Endothelial cell of umbilical vein (primary cell): ENCODE measurements around the gene THEMIS2. TPM values are rescaled to one million over a fixed set of nuclear protein-coding genes. Genes with fewer than 3 reads are reported as not detected.

Source experiments
- BruUV-seq: library from RNA; stranded (reverse); fragments of 400-500 nt; replicated peaks from 2 replicates; lab custom pipeline; 2021; lab: Mats Ljungman, UMichigan
- CTCF ChIA-PET: fragments of 300-600, 350-600 bp; sonication (Branson Sonifier 250); formaldehyde crosslinking; loops from one replicate; lab custom pipeline; 2021; ENCODE audit warnings: antibody characterized with exemption, inconsistent platforms; lab: Charles Lee
- POLR2A ChIA-PET: fragments of 300-600, 350-600 bp; sonication (Branson Sonifier 250); formaldehyde crosslinking; loops from one replicate; lab custom pipeline; 2021; ENCODE audit warnings: antibody characterized with exemption, inconsistent platforms; lab: Charles Lee
- DNase-seq: peaks from one replicate; pipeline ENCODE4 v3.0.0-alpha.2; 2011; ENCODE audit warnings: low read depth, low spot score
- FAIRE-seq: peaks from 2 replicates; lab custom pipeline; 2011; peaks lifted over from hg19 to GRCh38; lab: Jason Lieb, UNC
- H2AFZ ChIP-seq: 2 replicates; pipeline ENCODE4 v1.6.0; 2012; ENCODE audit warnings: low read depth, low read length, control low read depth, inconsistent platforms
- H3K27ac ChIP-seq: 2 replicates; pipeline ENCODE4 v1.5.1; 2011; ENCODE audit warnings: low read depth, mild to moderate bottlenecking, control low read depth, low read length, moderate library complexity; ENCODE audit not compliant: insufficient read depth
- H3K27me3 ChIP-seq, 2 experiments: 2 replicates each; pipeline versions ENCODE4 v1.6.0 to v1.6.1; 2011; ENCODE audit warnings: low read length in 2 of 2, mixed read lengths in 1 of 2; ENCODE audit not compliant: control insufficient read depth in 2 of 2, insufficient read depth in 2 of 2
- H3K36me3 ChIP-seq, 2 experiments: 2 replicates in 1 of 2; 3 replicates in 1 of 2; pipeline ENCODE4 v1.5.1; 2011; ENCODE audit warnings: low read length in 2 of 2, mild to moderate bottlenecking in 1 of 2, moderate library complexity in 1 of 2; ENCODE audit not compliant: control insufficient read depth in 2 of 2, insufficient read depth in 2 of 2; ENCODE audit errors: extremely low read depth in 1 of 2
- H3K4me1 ChIP-seq: 3 replicates; pipeline ENCODE4 v1.5.1; 2011; ENCODE audit warnings: mild to moderate bottlenecking, low read length; ENCODE audit not compliant: control insufficient read depth, insufficient read depth; ENCODE audit errors: extremely low read depth
- H3K4me2 ChIP-seq: 2 replicates; pipeline ENCODE4 v1.6.1; 2011; ENCODE audit warnings: low read length, control low read depth, mixed read lengths; ENCODE audit not compliant: insufficient read depth
- H3K4me3 ChIP-seq, 3 experiments: fragments of 200-600 bp in 1 of 3; sonication (generic), shearing (Covaris generic) in 1 of 3; replicated peaks in 1 of 3; 2 replicates each; pipeline ENCODE4 v1.5.1; 2011 to 2016; ENCODE audit warnings: control low read depth in 3 of 3, low read length in 3 of 3, mild to moderate bottlenecking in 2 of 3, inconsistent platforms in 1 of 3, low read depth in 1 of 3, moderate library complexity in 1 of 3; ENCODE audit not compliant: insufficient read depth in 1 of 3
- H3K79me2 ChIP-seq: 2 replicates; pipeline ENCODE4 v1.6.0; 2012; ENCODE audit warnings: low read length, inconsistent platforms; ENCODE audit not compliant: control insufficient read depth, insufficient read depth
- H3K9ac ChIP-seq: replicated peaks from 2 replicates; pipeline ENCODE3; 2011; ENCODE audit warnings: low read length, control low read depth; ENCODE audit not compliant: insufficient read depth; ENCODE audit errors: extremely low read depth
- H3K9me1 ChIP-seq: replicated peaks from 3 replicates; pipeline ENCODE4 v1.6.0; 2011; ENCODE audit warnings: mild to moderate bottlenecking, low read length; ENCODE audit not compliant: control insufficient read depth, insufficient read depth; ENCODE audit errors: extremely low read depth
- H3K9me3 ChIP-seq: replicated peaks from 2 replicates; pipeline ENCODE4 v1.5.1; 2012; ENCODE audit warnings: low read length, inconsistent platforms; ENCODE audit not compliant: control insufficient read depth, insufficient read depth
- H4K20me1 ChIP-seq: replicated peaks from 2 replicates; pipeline ENCODE3; 2011; ENCODE audit warnings: mild to moderate bottlenecking, low read length; ENCODE audit not compliant: control insufficient read depth, insufficient read depth; ENCODE audit errors: extremely low read depth
- CTCF ChIP-seq, 2 donors: IDR thresholded peaks; 1 replicate in 1 of 2; 2 replicates in 1 of 2; pipeline ENCODE4 v1.5.1; 2011; ENCODE audit warnings: low read length in 2 of 2, mild to moderate bottlenecking in 2 of 2, moderate library complexity in 2 of 2, control low read depth in 1 of 2, inconsistent platforms in 1 of 2, low read depth in 1 of 2; ENCODE audit not compliant: insufficient read depth in 1 of 2; ENCODE audit errors: extremely low read depth in 1 of 2
- EZH2 ChIP-seq: IDR thresholded peaks from 2 replicates; pipeline ENCODE4 v1.6.1; 2012; ENCODE audit warnings: borderline replicate concordance, low read depth, mild to moderate bottlenecking, moderate library complexity, low read length, inconsistent platforms; ENCODE audit not compliant: severe bottlenecking
- FOS ChIP-seq: IDR thresholded peaks from 2 replicates; pipeline ENCODE4 v1.6.1; 2011; ENCODE audit warnings: mild to moderate bottlenecking, low read length, moderate library complexity, borderline replicate concordance; ENCODE audit not compliant: insufficient read depth
- GATA2 ChIP-seq: IDR thresholded peaks from 2 replicates; pipeline ENCODE4 v1.7.0; 2011; ENCODE audit warnings: low read depth, mild to moderate bottlenecking, moderate library complexity, mixed read lengths, low read length; ENCODE audit not compliant: insufficient read length, insufficient read depth
- JUN ChIP-seq: IDR thresholded peaks from 2 replicates; pipeline ENCODE4 v1.6.1; 2011; ENCODE audit warnings: borderline replicate concordance, low read depth; ENCODE audit not compliant: insufficient read length, insufficient read depth
- MAX ChIP-seq: IDR thresholded peaks from 2 replicates; pipeline ENCODE4 v1.6.1; 2011; ENCODE audit not compliant: insufficient read depth, insufficient read length
- MYC ChIP-seq: IDR thresholded peaks from one replicate; pipeline ENCODE4 v1.6.1; 2011; ENCODE audit warnings: mild to moderate bottlenecking, low read depth, low read length
- POLR2A ChIP-seq: IDR thresholded peaks from 2 replicates; pipeline ENCODE4 v1.6.1; 2012; ENCODE audit warnings: low read depth, mild to moderate bottlenecking, control low read depth, low read length
- POLR2AphosphoS5 ChIP-seq: IDR thresholded peaks from 2 replicates; pipeline ENCODE4 v1.6.1; 2012; ENCODE audit warnings: low read depth, mild to moderate bottlenecking, control low read depth, low read length, moderate library complexity; ENCODE audit not compliant: insufficient read depth
- dilution Hi-C: fragments of 300-500 bp; cut with MboI; formaldehyde crosslinking; loops from one replicate; pipeline ENCODE4 v1.15.0; 2019; ENCODE audit warnings: low sequenced_read_pairs; ENCODE audit not compliant: extremely low pct_ligation_motif_present
- intact Hi-C: fragments of 100-400 bp; cut with micrococcal nuclease; formaldehyde crosslinking; loops from one replicate; pipeline ENCODE4 v1.10.0; 2022
- polyA plus RNA-seq, 4 experiments: library from polyadenylated mRNA; depleted of rRNA in 3 of 4; stranded (reverse) in 3 of 4; unstranded in 1 of 4; fragments of >200 nt; gene quantifications; 2 replicates each; pipeline versions ENCODE4 v1.2.1 to v1.2.3, GENCODE V29; 2011 to 2012; ENCODE audit warnings: missing spikeins in 1 of 4
- total RNA-seq: library from RNA; stranded (reverse); gene quantifications from 2 replicates; pipeline ENCODE4 v1.2.3, GENCODE V29; 2021

Gene THEMIS2
- total and polyA plus RNA-seq, 2 donors (not counting 3 experiments of a cell fraction or from before 2014, with no cell fraction given): 11.1 to 15.7 TPM

GRCh38 chr1:27889506-27889905, 17.2 kb downstream of the THEMIS2 start:
- FAIRE-seq (no peak), DNase-seq (no peak)
- Histone ChIP-seq H3K4me2 (no peak overlapping the region), H3K9me3 (no peaks in the 10 kb centered on the region), H3K4me3 (no peak overlapping the region), H2AFZ (no peak overlapping the region), H4K20me1 (no peaks in the 10 kb centered on the region), H3K9ac (no peak overlapping the region), H3K79me2 (no peaks in the 10 kb centered on the region), H3K9me1 (no peaks in the 10 kb centered on the region), H3K27ac (no peak overlapping the region), H3K27me3 (no peaks in the 10 kb centered on the region), H3K4me1 (no peaks in the 10 kb centered on the region), H3K36me3 (peaks cover 12 to 20% of the 10 kb centered on the region in 2 experiments)
- intact Hi-C loops (no loop called here), dilution Hi-C loops (no loop called here)
- POLR2A ChIA-PET: no interaction called here
- CTCF ChIA-PET: no interaction called here
- no TSS peak for BruUV-seq
- TF ChIP-seq FOS (no peak), JUN (no peak), CTCF (IDR thresholded peaks at IDR 0.05; ENCODE audit: extremely low read depth in 1 of 2, insufficient read depth in 1 of 2, low read depth in 1 of 2, low read length in 2 of 2) (no peak), POLR2AphosphoS5 (no peak), MAX (no peak), GATA2 (no peak), POLR2A (no peak), MYC (no peak), EZH2 (no peak)
